ENCODE measurements around the gene TBC1D22A.

DNA sequence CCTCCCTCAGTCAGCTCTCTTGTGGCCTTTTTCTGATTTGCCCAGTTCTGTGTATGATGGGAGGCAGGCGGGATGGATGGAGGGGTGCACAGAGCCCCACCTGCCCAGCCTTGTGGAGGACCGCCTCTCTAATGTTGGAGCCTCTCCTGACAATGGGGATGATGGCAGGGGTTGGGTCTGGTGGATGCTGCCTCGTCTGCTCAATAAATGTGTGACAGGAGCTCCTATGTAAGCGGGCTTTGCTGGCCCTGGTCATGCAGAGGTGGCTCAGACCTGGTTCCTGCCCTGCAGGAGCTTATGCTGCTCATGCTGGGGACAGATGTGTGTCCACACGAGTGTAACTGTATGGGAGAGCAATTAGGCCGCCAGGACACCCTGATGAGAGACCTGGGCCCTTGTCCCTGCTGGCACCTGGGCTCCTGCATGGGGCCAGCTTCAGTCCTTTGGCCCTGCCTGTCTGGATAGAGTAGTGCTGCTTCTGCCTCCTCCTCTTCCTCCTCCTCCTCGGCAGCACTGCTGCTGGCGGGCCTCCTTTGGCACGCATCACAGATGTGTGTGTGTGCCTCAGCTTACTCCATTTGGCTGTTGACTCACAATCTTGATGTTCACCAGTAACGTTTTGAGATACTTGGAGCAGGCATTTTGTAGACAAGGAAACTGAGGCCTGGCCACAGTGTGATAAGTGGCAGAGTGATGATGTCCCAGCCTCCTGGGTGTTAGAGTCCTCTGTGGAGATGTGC lies 131.0 kb downstream of the TBC1D22A start:
- TF ChIP-seq, protein P1, sequence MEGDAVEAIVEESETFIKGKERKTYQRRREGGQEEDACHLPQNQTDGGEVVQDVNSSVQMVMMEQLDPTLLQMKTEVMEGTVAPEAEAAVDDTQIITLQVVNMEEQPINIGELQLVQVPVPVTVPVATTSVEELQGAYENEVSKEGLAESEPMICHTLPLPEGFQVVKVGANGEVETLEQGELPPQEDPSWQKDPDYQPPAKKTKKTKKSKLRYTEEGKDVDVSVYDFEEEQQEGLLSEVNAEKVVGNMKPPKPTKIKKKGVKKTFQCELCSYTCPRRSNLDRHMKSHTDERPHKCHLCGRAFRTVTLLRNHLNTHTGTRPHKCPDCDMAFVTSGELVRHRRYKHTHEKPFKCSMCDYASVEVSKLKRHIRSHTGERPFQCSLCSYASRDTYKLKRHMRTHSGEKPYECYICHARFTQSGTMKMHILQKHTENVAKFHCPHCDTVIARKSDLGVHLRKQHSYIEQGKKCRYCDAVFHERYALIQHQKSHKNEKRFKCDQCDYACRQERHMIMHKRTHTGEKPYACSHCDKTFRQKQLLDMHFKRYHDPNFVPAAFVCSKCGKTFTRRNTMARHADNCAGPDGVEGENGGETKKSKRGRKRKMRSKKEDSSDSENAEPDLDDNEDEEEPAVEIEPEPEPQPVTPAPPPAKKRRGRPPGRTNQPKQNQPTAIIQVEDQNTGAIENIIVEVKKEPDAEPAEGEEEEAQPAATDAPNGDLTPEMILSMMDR (IDR thresholded peaks at IDR 0.05; ENCODE audit: low read depth, low read length, missing input control) = no peak
- no peak for TF ChIP-seq SP1 (IDR thresholded peaks at IDR 0.05)
- TF ChIP-seq FOXA1 (IDR thresholded peaks at IDR 0.05) = no peak
- no peak for TF ChIP-seq JUND (IDR thresholded peaks at IDR 0.05)
- no peak for TF ChIP-seq YY1 (IDR thresholded peaks at IDR 0.05)
- TF ChIP-seq, protein P2, sequence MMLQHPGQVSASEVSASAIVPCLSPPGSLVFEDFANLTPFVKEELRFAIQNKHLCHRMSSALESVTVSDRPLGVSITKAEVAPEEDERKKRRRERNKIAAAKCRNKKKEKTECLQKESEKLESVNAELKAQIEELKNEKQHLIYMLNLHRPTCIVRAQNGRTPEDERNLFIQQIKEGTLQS (IDR thresholded peaks at IDR 0.05) = no peak
- TF ChIP-seq TAF1 (conservative IDR thresholded peaks at IDR 0.05) = no peak
